ENCODE results near the gene NXT1.

GRCh38 chr20:23393996-23394775 lies 43.6 kb downstream of the NXT1 start:
- TF ChIP-seq CTCF (IDR thresholded peaks at IDR 0.05) (no peak), EP300 (IDR thresholded peaks at IDR 0.05; ENCODE audit: low read depth) (no peak), POLR2AphosphoS5 (IDR thresholded peaks at IDR 0.05) (no peak), POLR2A (IDR thresholded peaks at IDR 0.05) (no peak)

Measured in transverse colon (tissue), 4 donors.